GM21723 (cell line): ENCODE measurements around the gene SCTR.

Source experiments
- ATAC-seq: cut with Tn5 transposase; IDR thresholded peaks from one replicate; pipeline ENCODE4 v1.9.1; 2021; ENCODE audit warnings: mild to moderate bottlenecking, moderate library complexity; ENCODE audit not compliant: unreplicated experiment

The SCTR gene

DNA sequence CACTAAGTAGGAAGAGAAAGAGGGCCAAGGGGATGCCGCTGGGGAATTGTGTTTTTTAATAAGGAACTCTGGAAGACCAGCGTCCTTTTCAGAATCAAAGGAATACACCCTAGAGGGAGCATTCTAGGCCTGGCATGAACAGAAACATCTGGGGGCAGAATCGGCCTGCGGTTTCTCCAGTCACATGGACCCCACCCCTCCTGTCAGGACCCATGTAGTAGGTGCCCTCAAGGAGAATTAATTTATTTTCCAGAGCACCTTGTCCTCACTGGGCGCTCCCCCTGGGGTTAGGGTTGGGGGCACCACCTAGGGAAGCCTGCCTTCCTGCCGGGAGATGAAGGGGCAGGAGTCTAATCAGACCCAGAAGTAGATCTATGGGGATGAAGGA is 48.4 kb downstream of the SCTR start:
- ATAC-seq: peak; percentile 17

DNA sequence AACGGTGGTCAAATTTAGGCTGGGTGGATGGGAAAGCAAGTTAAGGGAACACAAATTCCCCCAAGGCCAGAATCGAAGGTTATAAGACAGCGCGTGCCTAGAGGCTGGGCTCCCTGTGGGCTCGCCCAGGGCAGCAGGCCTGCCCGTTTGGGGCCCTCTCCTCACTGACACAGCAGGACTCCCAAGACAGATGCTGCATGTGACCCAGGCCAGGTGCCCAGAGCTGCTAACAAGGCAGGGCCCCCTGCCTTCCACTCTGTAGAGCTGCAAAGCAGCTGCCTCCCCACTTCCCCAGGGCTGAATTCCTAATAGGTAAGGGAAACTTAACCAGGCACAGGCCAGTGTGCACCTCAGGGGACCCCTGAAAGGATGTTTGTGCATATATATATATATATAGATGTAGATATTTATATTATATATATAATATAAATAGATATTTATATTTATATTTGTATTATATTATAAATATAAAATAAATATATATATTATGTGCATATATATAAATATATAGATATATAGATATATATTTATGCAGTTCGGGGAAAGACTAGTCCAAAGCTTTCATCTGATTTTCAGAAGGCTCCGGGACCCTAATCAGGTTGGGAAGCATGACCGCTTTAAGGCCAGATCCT is 48.9 kb downstream of the SCTR start:
- ATAC-seq: no peak

DNA sequence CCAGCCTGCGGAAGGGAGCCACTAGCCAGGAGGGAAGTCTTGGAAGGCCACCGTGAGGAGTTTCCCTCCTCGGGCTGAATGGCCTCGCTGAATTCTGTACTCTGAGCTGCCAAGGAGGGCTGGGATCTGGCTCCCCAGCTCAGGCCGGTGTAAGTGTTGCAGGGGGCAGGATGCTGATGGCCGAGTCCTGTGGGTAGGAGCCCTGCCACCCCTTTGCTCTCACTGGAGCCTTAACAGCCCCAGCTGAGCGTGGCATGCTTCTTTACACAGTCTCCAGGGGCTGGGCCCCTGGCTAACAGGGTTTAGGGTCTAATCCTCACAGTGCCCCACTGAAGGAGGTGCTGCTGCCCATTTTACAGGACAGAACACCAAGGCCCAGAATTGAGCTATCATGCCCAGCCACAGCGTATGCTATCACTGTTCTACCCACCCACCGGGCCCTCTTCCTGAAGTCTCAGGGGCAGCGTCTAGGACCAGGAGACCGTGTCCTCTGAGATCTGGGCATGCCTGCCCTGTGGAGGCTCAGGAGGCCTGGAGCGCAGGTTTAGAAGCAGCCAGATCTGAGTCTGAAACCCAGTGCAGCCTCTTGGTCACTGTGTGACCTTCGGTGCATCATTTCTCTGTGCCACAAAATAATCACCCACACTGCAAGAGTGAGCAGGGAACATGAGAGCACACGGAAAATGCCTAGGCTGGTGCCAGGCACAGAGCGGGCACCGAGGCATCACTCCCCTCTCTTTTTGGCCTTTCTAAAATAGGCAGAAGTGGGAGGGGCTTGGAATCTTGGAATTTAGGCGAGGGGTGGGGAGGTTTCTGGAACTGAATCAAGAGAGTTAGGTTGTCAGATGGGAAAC is 49.7 kb downstream of the SCTR start:
- ATAC-seq: no peak

DNA sequence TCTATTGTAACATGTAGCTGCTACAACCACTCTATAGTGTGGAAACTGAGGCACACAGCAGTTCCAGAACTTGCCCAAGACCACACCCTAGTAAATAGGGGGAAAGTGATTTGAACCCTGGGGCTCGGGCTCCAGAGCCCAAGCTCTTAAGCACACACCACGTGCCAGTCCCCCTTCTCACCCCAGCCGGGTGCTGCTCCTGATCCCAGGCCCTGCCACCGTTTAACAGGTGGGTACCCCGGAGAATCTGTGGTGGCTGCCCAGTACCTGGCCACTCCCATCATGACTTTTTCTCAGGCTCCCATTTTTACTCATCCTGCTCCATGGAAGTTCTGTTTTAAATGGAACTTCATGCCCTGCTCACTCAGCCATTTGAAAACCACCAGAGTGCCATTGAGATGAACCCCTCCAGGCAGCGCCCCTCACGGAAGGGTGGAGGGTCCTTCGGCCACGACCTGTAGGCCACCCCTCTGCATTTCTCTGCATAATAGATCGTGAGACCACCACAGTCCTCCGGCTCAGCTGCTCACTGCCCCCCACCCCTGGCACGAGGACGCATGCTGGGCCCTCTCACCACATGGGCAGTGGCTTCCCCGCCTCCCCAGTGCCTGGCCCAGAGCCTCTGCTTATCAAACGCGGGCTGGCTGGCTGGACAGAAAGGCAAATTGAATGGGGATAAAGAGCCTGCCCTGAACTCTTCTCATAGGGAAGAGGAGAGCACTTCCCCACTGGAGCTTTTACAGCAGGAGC is 50.5 kb downstream of the SCTR start:
- no peak for ATAC-seq

DNA sequence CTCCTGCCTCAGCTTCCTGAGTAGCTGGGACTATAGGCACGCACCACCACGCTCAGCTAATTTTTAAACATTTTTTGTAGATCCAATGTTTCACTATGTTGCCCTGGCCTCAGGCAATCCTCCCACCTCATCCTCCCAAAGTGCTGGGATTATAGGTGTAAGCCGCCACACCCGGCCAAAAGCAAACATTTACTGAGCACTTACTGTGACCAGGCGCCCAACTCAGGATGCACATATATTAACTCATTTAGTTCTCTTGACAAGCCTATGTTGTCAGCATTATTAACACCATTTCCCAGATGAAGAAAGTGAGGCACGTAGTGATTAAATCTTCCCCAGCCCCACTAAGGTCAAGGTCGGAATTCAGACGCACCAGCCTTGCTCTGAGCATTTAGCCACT is 51.5 kb downstream of the SCTR start:
- no peak for ATAC-seq

DNA sequence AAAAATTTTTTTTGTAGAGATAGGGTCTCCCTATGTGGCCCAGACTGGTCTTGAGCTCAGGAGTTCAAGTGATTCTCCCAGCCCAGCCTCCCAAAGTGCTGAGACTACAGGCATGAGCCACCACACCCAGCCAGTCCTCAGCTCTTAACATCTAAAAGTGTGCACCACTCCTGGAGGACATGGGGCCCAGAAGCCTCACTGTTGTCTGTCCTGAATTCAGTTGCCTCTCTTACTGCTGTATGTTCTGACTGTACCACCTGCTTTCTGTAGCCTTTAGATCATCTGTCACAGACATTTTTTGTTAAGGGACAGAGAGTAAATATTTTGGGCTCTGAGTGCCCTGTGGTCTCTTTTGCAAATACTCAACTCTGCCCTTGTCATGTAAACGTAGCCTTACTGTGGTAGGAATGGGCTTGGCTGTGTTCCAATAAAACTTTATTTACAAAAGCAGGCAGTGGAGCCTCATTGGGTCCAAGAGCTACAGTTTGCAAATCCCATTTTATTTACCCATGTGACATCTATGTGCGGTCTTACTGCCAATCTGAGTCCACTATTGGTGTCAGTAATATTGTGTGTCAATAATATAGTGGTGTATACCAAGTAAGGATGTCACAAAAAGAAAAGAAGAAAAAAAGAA is 54.5 kb downstream of the SCTR start:
- no peak for ATAC-seq

DNA sequence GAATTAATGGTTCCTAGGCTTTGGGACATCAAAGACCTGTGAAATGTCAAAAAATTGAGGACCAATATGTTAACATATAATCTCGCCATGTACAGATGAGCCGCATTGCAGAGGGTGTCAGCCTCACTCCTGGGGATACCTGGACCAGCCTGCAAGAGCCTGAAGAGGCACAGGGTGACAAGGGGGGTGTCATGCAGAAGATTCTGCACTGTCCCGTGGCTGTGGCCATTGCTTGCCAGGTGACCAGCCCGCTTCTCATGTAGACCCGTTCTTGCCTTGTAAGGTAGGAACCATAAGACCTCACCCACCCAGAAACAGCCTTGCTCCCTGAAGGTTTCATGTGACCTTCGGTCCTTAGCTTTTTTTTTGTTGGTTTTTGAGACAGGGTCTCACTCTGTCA is 55.2 kb downstream of the SCTR start:
- ATAC-seq: no peak

DNA sequence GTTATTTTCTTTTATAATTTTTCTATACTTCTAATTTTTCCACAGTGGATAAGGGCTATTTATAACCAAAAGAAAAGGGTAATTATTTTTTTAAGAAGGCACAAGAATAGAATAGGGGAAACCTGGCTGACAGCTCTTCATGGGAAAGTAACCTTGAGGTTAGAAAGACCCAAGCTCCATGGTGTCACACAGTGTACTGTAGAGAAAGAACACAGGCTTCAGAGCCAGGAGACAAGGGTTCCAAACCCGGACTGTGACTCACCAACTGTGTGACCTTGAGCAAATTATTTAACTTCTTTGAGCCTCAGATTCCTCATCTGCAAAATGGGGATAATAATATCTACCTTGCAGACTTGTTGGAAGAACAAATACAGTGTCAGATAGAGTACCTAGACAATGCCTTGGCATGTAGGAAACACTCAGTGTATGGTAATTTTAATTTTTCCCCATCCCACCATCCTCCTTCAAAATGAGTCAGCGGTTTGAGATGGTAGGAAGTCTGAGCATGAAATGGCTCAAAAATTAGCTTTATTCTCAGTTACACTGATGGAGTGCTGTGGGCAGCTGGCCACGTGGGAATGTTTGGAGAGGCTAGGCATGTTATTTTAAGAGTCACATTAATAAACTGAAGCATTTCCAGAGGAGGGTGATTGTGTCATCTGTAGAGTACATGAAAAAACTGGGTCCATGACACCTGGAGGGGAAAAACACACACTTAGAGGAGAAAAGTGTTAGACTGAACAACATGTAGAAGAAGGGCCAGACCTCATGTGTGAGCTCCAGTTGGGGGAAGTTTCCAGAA is 55.9 kb downstream of the SCTR start:
- peak; percentile 49 for ATAC-seq

DNA sequence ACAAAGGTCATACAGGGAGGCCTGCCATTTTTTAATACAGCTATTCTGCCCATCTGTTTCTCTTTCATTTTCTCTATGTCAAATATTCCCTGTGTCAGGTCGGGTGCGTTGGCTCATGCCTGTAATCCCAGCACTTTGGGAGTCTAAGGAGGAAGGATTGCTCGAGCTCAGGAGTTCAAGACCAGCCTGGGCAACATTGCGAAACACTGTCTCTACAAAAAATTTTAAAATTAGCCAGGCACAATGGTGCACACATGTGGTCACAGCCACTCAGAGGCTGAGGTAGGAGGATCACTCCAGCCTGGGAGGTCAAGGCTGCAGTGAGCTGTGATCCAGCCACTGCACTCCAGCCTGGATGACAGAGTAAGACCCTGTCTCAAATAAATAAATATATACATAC is 57.9 kb downstream of the SCTR start:
- no peak for ATAC-seq

DNA sequence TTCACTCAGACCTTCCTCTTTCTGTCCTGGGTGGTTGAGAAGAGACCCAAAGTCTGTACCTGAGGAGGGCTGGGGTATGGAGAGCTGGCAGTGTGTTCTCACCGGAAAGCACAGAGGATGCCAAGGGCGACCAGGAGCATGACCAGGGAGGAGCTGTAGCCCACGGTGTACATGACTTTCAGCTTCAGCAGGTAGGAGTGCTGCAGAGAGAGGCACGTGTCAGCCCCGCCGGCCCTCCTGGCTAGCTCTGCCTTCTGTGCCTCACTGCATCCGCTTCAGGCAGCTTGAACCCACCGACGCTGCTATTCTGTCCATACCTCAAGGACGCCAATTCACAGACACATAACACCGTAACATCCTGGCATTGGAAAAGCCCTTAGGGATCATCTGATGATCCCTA is 58.6 kb downstream of the SCTR start:
- no peak for ATAC-seq

DNA sequence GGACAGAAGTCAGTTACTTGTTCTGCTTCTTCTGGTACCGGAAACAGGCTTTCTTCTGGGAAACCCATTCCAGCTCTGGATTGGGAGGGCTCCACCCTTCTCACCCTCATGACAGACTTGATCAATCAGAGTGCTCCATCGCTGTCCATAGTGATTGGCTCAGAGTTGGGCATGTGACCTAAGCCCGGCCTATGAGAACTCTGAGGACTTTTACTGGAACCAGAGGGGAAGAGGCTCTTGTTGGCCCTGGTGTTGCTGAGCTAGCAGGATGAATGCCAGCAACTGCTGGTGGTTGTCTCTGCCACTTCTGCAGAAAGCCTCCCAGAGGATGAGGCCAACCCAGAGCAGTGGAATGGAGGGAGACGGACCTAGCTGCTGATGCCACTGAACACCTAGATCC is 59.3 kb downstream of the SCTR start:
- ATAC-seq: no peak

DNA sequence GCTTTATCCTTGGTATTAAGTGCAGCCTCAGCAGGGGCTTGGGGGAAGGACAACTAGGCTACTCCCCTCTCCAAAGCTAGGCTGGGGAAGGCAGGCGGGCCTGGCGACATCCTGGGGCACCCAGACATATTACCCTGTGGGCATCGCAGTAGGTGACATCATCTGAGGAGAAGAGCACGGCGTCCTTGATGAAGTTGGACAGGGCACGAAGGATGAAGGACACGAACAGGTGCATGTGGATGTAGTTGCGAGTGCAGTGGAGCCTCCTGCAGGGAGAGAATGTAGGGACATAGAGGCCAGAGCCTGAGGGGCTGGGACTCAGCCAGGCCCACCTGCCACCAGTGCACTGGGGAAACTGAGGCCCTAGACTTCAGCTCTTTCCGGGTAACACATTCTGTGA is 60.3 kb downstream of the SCTR start:
- no peak for ATAC-seq

DNA sequence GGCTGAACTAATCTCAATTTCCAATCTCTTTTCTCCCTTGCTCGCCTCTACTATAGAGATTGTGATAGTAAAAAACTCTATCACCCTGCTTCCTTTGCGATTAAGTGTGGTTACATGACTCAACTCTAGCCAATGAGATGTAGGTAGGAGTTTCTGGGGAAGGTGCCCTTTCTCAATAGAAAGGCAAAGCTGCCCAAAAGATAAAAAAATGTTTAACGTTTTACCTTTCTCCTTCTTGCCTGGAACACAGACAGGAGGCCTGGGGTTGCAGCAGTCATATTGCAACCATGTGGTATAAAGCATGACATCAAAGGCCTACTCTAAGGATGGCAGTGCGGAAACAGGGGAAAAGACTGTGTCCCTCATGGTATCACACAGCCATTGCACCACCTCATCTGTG is 61.1 kb downstream of the SCTR start:
- no peak for ATAC-seq

DNA sequence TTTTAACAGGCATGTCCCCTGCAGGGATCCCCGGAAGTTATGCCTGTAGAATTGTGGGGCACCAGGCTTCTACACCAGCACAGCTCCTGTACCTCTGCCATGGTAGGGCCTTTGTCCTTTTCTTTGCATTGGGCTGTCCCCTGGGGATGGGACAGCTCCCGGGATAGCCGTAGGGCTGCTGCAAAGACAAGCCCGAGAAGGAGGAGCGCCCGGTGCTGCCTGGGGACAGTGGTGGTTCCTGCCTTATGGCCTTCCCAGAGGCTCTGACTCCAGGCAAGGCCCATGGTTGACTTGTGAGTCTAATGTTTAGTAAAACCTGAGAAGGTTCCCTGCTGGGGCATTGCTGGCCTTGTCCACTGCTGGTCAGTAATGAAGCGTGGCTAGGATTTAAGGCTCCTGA is 61.7 kb downstream of the SCTR start:
- no peak for ATAC-seq

DNA sequence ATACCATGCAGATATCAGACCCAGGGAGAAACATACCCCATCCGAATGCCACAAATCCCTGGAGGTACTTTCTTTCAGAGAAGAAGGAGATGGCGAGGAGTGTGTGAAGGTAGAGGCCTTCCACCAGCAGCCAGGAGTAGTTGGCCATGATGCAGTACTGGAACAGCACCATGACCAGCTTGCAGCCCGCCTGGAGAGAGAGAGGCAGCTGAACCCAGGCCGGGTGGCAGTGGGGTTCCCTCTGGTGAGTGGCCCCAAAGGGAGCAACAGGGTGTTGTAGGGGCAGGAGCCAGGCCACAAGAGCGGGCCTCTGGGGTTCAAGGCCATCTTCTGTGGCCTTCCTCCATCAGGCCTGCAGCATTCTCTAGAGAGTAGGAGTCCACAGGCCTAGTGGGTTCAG is 62.5 kb downstream of the SCTR start:
- no peak for ATAC-seq

DNA sequence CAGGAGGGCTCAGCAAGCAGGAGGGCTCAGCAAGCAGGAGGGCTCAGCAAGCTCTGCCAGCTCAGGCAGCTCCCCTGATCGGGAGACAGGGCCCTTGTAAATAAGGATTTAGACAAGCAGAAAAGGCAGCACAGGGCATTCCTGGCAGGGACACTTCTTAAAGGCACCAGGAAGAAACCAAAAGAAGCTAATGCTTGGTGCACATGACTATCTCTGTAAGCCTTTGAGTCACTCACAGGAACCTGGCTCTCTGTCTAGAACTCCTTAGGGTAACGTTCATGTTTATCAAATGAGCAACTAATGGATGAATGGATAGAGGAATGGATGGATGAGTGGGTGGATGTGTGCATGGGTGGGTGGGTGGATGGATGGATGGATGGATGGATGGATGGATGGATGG is 64.2 kb downstream of the SCTR start:
- ATAC-seq: no peak

DNA sequence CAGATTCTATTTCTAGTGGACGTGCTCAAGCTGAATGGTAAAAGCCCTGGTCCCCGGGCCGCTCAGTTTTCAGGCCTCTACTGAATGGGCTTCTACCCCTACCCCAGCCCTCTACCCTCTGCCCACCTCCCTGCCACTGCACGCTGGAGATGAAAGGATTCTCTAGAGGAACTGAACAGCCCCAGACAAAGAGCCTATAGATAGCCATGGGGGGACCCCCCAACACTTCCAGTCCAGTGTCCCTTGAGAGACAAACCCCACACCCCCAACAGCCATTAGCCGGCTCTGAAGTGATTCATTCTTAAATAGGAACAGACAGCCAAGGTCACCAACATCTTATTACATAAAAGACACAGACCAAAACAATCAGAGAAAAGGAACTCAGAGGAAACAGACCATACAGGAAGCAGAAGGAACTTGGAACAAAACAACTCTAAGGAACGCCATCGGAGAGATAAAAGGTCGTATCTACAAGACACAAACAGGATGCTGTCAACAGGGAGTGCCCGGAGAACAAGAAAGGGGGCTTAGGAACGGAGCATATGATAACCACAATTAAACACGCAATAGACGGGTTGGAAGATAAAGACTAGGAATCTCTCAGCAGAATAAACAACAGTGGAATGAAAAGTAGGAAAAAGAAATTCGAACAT is 69.1 kb downstream of the SCTR start:
- ATAC-seq: no peak

DNA sequence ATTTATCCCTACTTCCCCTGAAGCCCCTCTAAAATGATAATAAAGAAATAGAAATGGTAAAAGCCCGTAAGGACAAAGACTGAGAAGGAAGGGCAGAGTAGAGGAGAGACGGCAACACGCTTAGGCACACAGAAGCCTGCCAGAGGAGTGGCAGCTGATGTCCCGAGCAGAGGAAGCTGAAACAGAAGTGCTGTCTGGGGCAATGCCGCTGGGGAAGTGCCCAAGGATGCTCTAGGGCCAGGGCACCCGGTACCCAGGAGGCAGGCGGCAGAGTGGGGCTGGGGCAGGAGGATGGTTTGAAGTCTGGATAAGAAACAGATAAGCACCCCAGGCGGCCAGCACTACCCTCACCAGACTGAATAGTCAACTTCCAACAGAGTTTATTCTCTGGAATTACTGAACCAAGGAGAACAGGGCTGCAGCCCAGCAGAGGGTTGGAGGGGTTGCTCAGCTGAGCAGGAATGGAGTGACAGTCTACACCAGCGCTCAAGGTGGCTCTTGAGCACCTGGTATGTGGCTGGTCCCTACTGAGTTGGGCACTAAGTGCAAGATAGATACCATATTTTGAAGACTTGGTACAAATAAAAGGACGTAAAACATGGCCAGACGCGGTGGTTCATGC is 70.2 kb downstream of the SCTR start:
- ATAC-seq: no peak

DNA sequence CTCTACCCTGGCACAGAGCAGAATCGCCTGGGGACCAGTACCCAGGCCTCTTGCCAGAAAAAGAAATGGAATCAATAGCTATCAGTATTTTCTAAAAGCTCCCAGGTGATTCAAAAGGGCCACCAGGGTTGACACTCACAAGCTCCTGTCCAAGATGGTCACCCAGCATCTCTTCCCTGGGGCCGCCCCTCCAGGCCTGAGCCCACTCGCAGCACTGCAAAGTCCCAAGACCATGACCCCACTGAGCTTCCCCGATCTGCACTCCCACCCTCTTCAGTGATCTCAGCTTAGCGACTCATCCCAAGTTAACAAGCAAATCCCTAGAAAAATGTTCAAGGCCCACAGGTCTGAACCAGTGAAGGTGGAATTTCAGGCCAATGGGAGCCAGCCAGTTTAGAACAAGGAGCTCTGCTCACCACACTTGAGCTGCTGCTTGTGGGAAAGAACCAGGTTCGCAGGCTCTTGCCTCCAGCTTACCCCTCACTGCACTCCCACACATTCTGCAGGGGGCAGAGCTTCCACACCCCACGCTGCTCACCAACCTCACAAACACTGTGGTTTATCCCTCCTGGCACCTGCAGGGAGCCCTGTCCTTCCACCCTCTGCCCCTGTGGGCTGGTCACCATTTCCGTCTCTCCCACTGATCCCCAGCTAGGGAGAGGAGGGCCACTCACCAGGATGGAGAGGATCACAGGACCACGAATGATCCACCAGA is 72.8 kb downstream of the SCTR start:
- ATAC-seq: no peak
